HG03439 (cell line): ENCODE data around the gene RIC3.
A peak's percentile ranks its signal among the peaks of the same experiment; 100 is the strongest.

Experiments
- ATAC-seq: cut with Tn5 transposase; IDR thresholded peaks from one replicate; pipeline ENCODE4 v1.9.1; 2021; ENCODE audit warnings: mild to moderate bottlenecking, moderate library complexity; ENCODE audit not compliant: unreplicated experiment

Gene RIC3

GRCh38 chr11:8105666-8106065 is 63.2 kb downstream of the RIC3 start:
- ATAC-seq, result no peak

DNA sequence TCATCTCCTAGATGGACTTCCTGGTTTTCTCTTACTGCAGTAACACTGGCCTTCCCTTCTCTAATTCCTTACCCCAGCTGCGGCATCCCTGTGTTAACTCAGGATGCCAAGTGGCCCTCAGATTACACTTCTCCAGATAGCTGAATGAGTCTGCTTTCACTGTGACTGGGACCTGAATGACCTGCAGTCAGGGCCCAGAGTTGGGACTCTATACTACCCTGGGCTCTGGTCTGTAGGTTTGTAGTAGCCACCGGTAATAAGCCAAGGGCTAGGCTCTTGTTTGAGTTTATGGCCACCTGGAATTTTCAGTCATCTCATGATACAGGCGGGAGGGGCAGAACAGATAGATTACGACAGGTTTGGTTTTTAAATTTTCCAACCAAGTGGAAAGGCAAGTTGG is 63.7 kb downstream of the RIC3 start:
- no peak for ATAC-seq

- no peak for ATAC-seq
These were observed 64.9 kb downstream of the RIC3 start for GRCh38 chr11:8103909-8104308.

GRCh38 chr11:8102965-8103364 is 65.9 kb downstream of the RIC3 start:
- ATAC-seq, result no peak

DNA sequence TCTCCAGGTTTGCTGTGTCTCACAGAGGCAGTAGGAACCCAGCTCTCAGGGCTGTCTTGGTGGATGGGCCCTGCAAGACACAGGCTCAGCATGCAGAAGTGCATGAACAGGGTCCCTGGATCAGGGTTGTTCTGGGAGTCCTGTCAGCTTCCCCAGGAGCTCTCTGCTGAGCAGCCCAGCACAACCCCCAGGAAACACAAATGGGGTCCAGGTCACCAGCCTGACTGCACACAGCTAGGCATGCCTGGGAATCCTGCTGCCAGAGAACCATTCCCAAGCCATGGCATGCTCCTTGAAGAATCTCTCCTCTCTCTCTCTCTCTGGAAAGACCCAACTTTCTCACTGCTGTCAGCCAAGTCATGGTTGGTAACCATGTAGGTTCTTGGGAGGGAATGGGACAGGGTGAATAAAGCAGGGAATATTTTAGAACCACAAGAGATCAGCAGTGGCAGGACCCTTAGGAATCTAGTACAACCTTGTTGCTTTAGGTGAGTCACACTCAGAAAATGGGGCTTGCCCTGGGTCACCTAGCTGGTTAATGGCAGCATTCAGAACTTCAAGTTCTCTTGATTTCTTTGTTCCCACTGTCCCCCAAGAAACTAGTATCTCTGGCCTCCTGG is 66.4 kb downstream of the RIC3 start:
- ATAC-seq, result no peak

DNA sequence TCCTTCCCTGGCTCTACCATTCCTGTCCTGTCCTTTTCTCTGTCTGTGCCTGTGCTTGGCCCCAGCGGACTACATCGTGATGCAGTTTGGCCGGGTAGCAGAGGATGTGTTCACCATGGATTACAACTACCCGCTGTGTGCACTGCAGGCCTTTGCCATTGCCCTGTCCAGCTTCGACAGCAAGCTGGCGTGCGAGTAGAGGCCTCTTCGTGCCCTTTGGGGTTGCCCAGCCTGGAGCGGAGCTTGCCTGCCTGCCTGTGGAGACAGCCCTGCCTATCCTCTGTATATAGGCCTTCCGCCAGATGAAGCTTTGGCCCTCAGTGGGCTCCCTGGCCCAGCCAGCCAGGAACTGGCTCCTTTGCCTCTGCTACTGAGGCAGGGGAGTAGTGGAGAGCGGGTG is 67.4 kb downstream of the RIC3 start:
- no peak for ATAC-seq

- no peak for ATAC-seq
These were observed 68.2 kb downstream of the RIC3 start for GRCh38 chr11:8100605-8101004.

- no peak for ATAC-seq
These were observed 68.7 kb downstream of the RIC3 start for GRCh38 chr11:8100158-8100557.

DNA sequence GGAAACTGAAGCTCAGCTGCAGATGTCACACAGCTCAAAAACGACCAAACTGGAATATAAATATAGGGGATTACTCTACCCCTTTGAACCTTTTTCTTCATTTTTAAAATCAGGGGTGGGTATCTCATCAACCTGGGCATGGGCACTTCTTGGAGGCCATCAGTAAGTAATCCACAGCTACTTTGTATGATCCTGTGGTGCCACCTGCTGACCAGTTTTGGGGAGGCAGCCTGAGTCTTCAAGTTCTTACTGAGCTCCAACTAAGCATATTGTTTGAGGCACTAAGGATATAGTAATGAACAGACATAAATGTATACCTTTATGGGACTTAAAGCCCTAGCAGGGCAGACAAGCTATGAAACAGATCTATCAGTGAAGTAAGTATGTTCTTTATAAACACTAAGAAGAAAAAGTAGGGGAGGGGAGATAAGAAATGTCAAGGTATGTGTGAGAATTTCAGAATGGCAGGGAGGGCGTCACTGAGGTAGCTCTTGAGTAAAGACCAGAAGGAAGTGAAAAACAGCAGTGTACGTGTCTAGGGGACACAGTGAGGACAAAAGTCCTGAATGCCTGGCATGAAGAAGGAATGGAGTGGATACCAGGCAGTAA is 69.4 kb downstream of the RIC3 start:
- ATAC-seq, result peak; percentile 55

GRCh38 chr11:8098879-8099278 is 69.9 kb downstream of the RIC3 start:
- ATAC-seq, result no peak

- no peak for ATAC-seq
These were observed 70.5 kb downstream of the RIC3 start for GRCh38 chr11:8098361-8098760.

DNA sequence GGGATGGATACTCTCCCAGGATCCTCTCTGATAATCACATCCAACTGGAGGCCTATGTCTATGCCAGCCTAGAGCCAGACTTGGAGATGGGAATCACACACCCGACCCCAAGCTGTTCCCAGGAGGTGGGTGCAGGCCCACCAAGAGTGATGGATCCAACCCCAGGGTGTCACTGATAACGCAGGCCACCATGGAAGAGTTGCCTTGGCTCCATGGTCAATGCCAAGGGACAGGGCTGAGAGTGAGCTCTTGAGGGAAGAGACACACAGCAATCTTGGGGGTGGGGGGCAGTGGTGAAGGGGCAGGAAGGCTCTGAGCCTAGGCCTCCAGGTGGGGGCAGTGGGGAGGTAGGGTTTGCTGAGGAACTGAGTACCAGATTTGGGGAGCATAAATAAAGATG is 70.9 kb downstream of the RIC3 start:
- no peak for ATAC-seq

DNA sequence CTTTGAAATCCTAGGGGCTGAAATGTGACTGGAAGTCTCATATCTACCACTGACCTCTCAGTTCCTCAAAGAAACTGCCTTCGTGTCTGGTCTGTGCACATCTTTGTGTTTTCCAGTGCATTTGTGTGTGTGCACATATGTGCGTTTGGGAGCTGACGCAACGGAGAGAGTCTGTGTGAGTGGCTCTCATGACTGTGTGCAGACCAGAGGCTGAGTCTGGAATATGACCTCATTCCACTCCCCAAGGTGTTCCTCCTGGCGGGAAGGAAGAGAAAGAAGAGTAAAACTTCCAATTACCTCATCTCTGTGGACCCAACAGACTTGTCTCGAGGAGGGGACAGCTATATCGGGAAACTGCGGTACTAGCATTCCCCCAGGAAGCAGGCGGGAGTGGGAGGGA is 71.4 kb downstream of the RIC3 start:
- no peak for ATAC-seq

DNA sequence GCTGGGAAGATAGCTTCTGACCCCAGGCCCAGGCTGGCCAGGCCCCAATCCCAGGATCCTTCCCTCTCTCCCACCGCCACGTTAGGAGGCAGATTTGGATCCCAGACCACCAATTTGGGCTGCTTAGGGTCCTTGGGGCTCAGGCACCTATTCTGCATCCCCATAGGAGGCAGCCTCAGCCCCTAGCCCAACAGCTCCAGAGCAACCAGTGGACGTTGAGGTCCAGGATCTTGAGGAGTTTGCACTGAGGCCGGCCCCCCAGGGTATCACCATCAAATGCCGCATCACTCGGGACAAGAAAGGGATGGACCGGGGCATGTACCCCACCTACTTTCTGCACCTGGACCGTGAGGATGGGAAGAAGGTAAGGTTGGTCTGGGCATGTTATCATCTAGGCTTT is 71.8 kb downstream of the RIC3 start:
- ATAC-seq, result no peak

- no peak for ATAC-seq
These were observed 72.2 kb downstream of the RIC3 start for GRCh38 chr11:8096575-8096974.

DNA sequence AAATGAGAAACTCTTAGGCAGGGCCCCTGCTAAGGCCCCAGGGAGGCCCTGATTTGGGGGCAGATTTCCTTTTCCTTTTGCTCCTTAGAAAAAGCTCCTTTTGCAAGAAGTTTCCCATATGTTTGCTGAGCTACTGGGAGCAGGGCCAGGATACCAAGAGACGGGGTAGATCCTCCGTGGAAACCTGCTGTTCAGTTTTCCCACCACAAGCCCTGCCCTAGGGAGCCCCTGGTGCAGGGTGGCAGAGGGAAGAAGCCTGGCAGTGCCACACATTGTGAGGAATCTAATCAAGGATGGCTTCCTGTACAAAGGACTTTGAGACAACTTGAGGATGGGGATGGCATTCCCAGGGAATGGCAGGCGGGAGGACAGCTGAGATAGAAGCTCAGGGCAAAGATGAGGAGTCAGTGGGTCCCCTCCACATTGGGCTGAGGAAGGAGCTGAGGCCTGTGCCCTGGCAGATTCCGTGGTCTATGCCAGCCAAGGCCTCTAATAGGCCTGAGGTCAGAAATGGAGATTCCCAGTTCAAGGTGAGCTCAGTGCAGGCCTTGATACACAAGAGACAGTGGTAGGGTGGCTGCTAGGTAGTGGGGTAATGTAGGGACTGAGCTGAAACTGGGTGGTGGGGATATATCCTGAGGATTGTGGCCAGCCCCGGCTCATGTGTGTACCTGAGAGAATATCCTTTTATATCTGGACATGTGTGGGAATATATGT is 72.9 kb downstream of the RIC3 start:
- ATAC-seq, result no peak

GRCh38 chr11:8095371-8095770 is 73.5 kb downstream of the RIC3 start:
- ATAC-seq, result no peak

- no peak for ATAC-seq
These were observed 74.2 kb downstream of the RIC3 start for GRCh38 chr11:8094656-8095055.

GRCh38 chr11:8093931-8094575 is 74.8 kb downstream of the RIC3 start:
- ATAC-seq, result no peak

DNA sequence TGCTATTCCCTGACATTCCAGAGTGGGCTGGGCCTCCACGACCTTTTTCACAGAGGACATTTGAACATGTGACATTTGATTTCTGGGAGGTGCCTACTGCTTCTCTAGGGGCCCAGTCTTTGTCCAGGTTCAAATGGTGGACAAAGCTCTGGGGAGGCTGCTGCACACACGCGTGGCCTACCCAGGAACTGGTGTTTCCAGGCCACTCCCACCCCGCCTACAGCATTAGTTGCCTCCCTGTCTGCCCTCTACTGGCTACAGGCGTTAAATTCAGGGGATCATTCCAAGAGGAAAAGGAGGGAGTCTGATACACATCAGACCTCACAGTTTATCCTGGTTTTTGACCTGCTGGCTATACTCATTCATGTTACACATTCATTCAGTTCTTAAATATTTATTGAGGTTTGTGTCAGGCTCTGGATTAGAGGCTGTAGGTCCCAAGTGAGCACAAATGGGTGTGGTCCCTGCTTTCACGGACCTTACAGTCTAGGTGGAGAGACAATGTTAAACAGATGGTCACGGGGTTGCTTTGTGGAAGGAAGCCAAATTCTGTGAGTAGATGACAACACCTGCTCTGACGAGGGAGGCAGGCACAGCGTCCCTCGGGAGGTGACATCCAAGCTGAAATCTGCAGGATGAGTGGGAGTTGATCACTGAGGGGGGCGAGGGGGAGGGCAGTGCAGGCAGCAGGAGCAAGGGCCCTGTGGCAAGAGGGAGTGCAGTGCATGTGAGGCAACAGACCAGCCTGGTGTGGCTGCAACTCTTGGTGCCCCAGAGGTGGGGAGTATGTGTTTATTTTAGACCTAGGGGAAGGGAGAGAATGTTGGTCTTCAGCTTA is 76.0 kb downstream of the RIC3 start:
- peak; percentile 70 for ATAC-seq

DNA sequence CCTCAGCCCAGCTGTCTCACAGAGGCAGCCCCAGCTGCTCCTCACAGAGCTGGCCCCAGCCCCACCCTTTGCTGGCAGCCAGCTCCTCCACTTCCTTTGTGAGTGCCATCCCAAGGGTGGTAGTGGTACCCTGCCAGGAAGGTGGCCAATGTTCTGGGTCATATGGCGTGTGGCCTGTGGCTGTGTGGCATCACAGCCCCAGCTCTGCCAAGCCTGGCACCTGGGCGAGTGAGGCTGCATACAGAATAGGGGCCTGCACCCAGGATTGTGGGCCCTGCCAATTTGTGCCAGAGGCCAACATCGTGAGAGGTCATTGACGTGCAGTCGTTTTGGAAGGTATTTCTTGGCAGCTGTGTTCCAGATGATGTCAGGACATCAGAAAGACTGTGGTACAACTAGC is 77.1 kb downstream of the RIC3 start:
- ATAC-seq, result no peak
